KMS-11 (cell line): ENCODE data around the gene AGR3.

Experiments
- H2AFZ ChIP-seq: fragments of 200-600 bp; sonication (generic); 2 replicates; pipeline ENCODE4 v1.6.1; 2016; ENCODE audit warnings: antibody characterized with exemption, mixed run types, low read depth
- H3K27ac ChIP-seq: fragments of 200-600 bp; sonication (generic); 2 replicates; pipeline ENCODE4 v1.6.1; 2016; ENCODE audit warnings: mild to moderate bottlenecking, mixed run types
- H3K27me3 ChIP-seq: fragments of 200-600 bp; sonication (generic); 2 replicates; pipeline ENCODE4 v1.6.1; 2017; ENCODE audit warnings: mild to moderate bottlenecking, low read depth, mixed run types, moderate library complexity; ENCODE audit not compliant: insufficient read depth
- H3K36me3 ChIP-seq: fragments of 200-600 bp; sonication (generic); 2 replicates; pipeline ENCODE4 v1.6.1; 2017; ENCODE audit warnings: mild to moderate bottlenecking, mixed run types; ENCODE audit not compliant: insufficient read depth
- H3K4me1 ChIP-seq: fragments of 200-600 bp; sonication (generic); 2 replicates; pipeline ENCODE4 v1.6.1; 2016; ENCODE audit warnings: mild to moderate bottlenecking, low read depth, mixed run types; ENCODE audit not compliant: poor library complexity, severe bottlenecking
- H3K4me2 ChIP-seq: fragments of 200-600 bp; sonication (generic); 2 replicates; pipeline ENCODE4 v1.7.0; 2016; ENCODE audit warnings: mild to moderate bottlenecking, mixed run types
- H3K4me3 ChIP-seq: fragments of 200-600 bp; sonication (generic); IDR thresholded peaks from 2 replicates; pipeline ENCODE4 v1.6.1; 2017; ENCODE audit warnings: low read depth, low read length, mixed read lengths; ENCODE audit not compliant: insufficient read depth
- H3K79me2 ChIP-seq: fragments of 200-600 bp; sonication (generic); 2 replicates; pipeline ENCODE4 v1.6.1; 2016; ENCODE audit warnings: low read depth, mixed run types; ENCODE audit not compliant: insufficient read depth
- H3K9ac ChIP-seq: fragments of 200-600 bp; sonication (generic); 2 replicates; pipeline ENCODE4 v1.6.1; 2016; ENCODE audit warnings: mild to moderate bottlenecking, mixed run types
- H4K20me1 ChIP-seq: fragments of 200-600 bp; sonication (generic); 2 replicates; pipeline ENCODE4 v1.6.1; 2016; ENCODE audit warnings: mild to moderate bottlenecking, mixed run types; ENCODE audit not compliant: insufficient read depth
- TF ChIP-seq, protein P1 (sequence below): fragments of 200-600 bp; sonication (generic); conservative IDR thresholded peaks from 2 replicates; pipeline ENCODE4 v1.6.1; 2017; ENCODE audit warnings: low read depth, mild to moderate bottlenecking, antibody characterized with exemption, low read length, moderate library complexity, mixed read lengths

The AGR3 gene

GRCh38 chr7:16912540-16912939 lies 30.8 kb upstream of the AGR3 start:
- no peaks in the 10 kb centered on the region for H4K20me1 ChIP-seq
- H3K27me3 ChIP-seq, result no peaks in the 10 kb centered on the region
- no peaks in the 10 kb centered on the region for H3K36me3 ChIP-seq

GRCh38 chr7:16908561-16908960 lies 26.8 kb upstream of the AGR3 start:
- Histone ChIP-seq H3K9ac (no peak overlapping the region), H3K27me3 (no peaks in the 10 kb centered on the region), H3K36me3 (no peaks in the 10 kb centered on the region; the same call in 1 of the 2 replicates), H3K79me2 (no peaks in the 10 kb centered on the region), H3K27ac (no peak overlapping the region), H3K4me3 (no peak overlapping the region), H4K20me1 (no peaks in the 10 kb centered on the region), H2AFZ (no peak overlapping the region), H3K4me2 (no peak overlapping the region), H3K4me1 (no peaks in the 10 kb centered on the region)
- TF ChIP-seq, protein P1, sequence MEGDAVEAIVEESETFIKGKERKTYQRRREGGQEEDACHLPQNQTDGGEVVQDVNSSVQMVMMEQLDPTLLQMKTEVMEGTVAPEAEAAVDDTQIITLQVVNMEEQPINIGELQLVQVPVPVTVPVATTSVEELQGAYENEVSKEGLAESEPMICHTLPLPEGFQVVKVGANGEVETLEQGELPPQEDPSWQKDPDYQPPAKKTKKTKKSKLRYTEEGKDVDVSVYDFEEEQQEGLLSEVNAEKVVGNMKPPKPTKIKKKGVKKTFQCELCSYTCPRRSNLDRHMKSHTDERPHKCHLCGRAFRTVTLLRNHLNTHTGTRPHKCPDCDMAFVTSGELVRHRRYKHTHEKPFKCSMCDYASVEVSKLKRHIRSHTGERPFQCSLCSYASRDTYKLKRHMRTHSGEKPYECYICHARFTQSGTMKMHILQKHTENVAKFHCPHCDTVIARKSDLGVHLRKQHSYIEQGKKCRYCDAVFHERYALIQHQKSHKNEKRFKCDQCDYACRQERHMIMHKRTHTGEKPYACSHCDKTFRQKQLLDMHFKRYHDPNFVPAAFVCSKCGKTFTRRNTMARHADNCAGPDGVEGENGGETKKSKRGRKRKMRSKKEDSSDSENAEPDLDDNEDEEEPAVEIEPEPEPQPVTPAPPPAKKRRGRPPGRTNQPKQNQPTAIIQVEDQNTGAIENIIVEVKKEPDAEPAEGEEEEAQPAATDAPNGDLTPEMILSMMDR, result no peak

More at GRCh38 chr7:16912540-16912939, 30.8 kb upstream of the AGR3 start:
- H3K9ac ChIP-seq, result no peak overlapping the region
- no peaks in the 10 kb centered on the region for H3K4me1 ChIP-seq
- no peaks in the 10 kb centered on the region for H3K79me2 ChIP-seq
- no peak overlapping the region for H3K27ac ChIP-seq
- H2AFZ ChIP-seq, result no peak overlapping the region
- H3K4me3 ChIP-seq, result no peak overlapping the region
- TF ChIP-seq, protein P1, result no peak
- no peak overlapping the region for H3K4me2 ChIP-seq

DNA sequence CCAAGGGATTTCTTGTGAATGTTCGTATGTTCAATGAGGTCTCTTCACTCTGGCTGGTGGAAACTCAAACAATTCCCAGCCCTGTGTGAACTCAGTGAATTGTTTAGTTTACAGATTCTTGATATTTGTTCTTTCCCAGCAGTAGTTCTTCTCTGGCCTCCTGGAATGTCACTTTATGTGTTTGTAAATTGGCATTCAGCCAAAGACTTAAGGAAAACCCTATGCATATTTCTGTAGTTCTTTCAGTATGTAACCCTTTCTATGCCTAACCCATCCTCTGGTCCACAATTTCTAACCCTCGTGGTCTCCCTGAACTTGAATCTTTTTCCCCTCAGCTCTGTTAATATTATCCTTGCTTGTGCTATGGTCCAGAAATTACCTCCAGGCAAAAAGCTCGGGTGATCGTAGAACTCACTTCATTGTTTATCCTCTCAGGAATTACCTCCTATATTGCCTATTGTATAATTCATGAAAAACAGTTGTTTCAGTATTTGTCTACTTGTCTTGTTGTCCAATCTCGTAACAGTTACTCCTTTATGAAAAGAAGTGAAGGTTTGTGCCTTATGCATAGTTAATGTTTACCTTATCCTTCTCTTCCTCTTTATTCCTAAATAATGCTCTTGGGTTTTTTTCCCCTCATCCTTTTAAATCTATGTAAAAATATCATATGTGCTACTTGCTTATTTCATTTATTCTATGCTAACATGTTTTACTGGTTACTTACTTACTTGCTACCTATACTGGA lies 23.7 kb upstream of the AGR3 start:
- Histone ChIP-seq H2AFZ (no peak overlapping the region), H3K4me3 (no peak overlapping the region)
- TF ChIP-seq, protein P1, result no peak

DNA sequence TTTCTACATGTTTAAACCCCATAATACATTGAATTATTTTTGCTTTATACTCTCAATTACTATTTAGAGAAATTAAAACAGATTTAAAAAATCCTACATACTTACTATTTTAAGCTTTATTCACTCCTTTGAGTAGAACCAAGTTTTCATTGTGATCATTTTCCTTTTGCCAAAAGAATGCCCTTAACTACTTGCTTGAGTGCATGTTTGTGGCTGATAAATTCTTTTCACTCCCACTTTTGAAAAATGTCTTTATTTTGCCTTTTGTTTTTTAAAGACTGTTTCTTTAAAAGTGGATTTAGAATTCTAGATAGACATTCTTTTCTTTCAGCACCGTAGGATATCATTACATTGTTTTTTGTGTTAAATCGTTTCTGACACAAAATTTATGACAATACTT lies 22.3 kb upstream of the AGR3 start:
- H3K4me1 ChIP-seq, result no peaks in the 10 kb centered on the region
- H3K27me3 ChIP-seq, result no peaks in the 10 kb centered on the region
- TF ChIP-seq, protein P1, result no peak
- H3K9ac ChIP-seq, result no peak overlapping the region
- H3K79me2 ChIP-seq, result no peaks in the 10 kb centered on the region
- H4K20me1 ChIP-seq, result no peaks in the 10 kb centered on the region
- H3K4me2 ChIP-seq, result no peak overlapping the region
- H3K27ac ChIP-seq, result no peak overlapping the region
- H2AFZ ChIP-seq, result no peak overlapping the region
- no peak overlapping the region for H3K4me3 ChIP-seq
- no peaks in the 10 kb centered on the region; the same call in 1 of the 2 replicates for H3K36me3 ChIP-seq

More for the DNA sequence above, 23.7 kb upstream of the AGR3 start:
- Histone ChIP-seq H3K9ac (no peak overlapping the region), H3K4me1 (no peaks in the 10 kb centered on the region), H3K79me2 (no peaks in the 10 kb centered on the region), H3K27ac (no peak overlapping the region), H3K27me3 (no peaks in the 10 kb centered on the region), H4K20me1 (no peaks in the 10 kb centered on the region), H3K4me2 (no peak overlapping the region), H3K36me3 (no peaks in the 10 kb centered on the region; the same call in 1 of the 2 replicates)
